SK-N-SH treated with all-trans-retinoic acid at 6 μM for 48 hours (cell line): ENCODE results near the gene IL1RL1.

Experiments used
- ATAC-seq: fragments of 200-7000 bp; cut with Tn5 transposase; 3 replicates; pipeline ENCODE4 v1.9.1; 2020; ENCODE audit warnings: mild to moderate bottlenecking, moderate library complexity
- ARNTL ChIP-seq: fragments of 450-650 bp; formaldehyde crosslinking; IDR thresholded peaks from 2 replicates; pipeline ENCODE4 v1.5.0; 2020; ENCODE audit warnings: low read depth, mild to moderate bottlenecking, moderate library complexity, borderline replicate concordance
- BACH2 ChIP-seq: fragments of 250-450 bp; sonication (Bioruptor Pico); IDR thresholded peaks from 2 replicates; pipeline ENCODE4 v1.9.0; 2021; ENCODE audit warnings: mild to moderate bottlenecking, borderline replicate concordance
- CREB5 ChIP-seq: fragments of 250-450 bp; sonication (Bioruptor Pico); IDR thresholded peaks from 2 replicates; pipeline ENCODE4 v1.5.1; 2020; ENCODE audit warnings: low read depth, mild to moderate bottlenecking, moderate library complexity
- ESRRG ChIP-seq: fragments of 250-450 bp; sonication (Bioruptor Pico); IDR thresholded peaks from 2 replicates; pipeline ENCODE4 v1.6.1; 2021; ENCODE audit warnings: mild to moderate bottlenecking
- GLIS3 ChIP-seq: fragments of 250-450 bp; sonication (Bioruptor Pico); IDR thresholded peaks from 2 replicates; pipeline ENCODE4 v1.5.0; 2020; ENCODE audit warnings: mild to moderate bottlenecking, moderate library complexity
- ISL1 ChIP-seq: fragments of 250-450 bp; sonication (Bioruptor Pico); IDR thresholded peaks from 2 replicates; pipeline ENCODE4 v2.1.2; 2022; ENCODE audit warnings: mild to moderate bottlenecking, moderate library complexity
- OSR1 ChIP-seq: fragments of 250-450 bp; sonication (Bioruptor Pico); IDR thresholded peaks from 2 replicates; pipeline ENCODE4 v1.8.0; 2022; ENCODE audit warnings: moderate library complexity, mild to moderate bottlenecking, inconsistent platforms
- RARB ChIP-seq: fragments of 250-450 bp; sonication (Bioruptor Pico); IDR thresholded peaks from 2 replicates; pipeline ENCODE4 v1.8.0; 2021; ENCODE audit warnings: mild to moderate bottlenecking, moderate library complexity
- SNAI2 ChIP-seq: fragments of 250-450 bp; sonication (Bioruptor Pico); IDR thresholded peaks from 2 replicates; pipeline ENCODE4 v1.5.0; 2020; ENCODE audit warnings: mild to moderate bottlenecking, moderate library complexity
- TOX ChIP-seq: fragments of 250-450 bp; sonication (Bioruptor Pico); IDR thresholded peaks from 2 replicates; pipeline ENCODE4 v1.8.0; 2021; ENCODE audit warnings: mild to moderate bottlenecking, moderate library complexity, borderline replicate concordance
- TSHZ2 ChIP-seq: fragments of 250-450 bp; sonication (Bioruptor Pico); IDR thresholded peaks from 2 replicates; pipeline ENCODE4 v1.5.0; 2020; ENCODE audit warnings: mild to moderate bottlenecking, moderate library complexity
- ZC3H10 ChIP-seq: fragments of 250-450 bp; sonication (Bioruptor Pico); IDR thresholded peaks from 2 replicates; pipeline ENCODE4 v1.5.1; 2021; ENCODE audit warnings: mild to moderate bottlenecking, moderate library complexity
- ZFP3 ChIP-seq: fragments of 250-450 bp; sonication (Bioruptor Pico); IDR thresholded peaks from 2 replicates; pipeline ENCODE4 v1.5.0; 2020; ENCODE audit warnings: mild to moderate bottlenecking, moderate library complexity
- ZFP30 ChIP-seq: fragments of 450-650 bp; formaldehyde crosslinking; IDR thresholded peaks from 2 replicates; pipeline ENCODE4 v1.5.0; 2022; ENCODE audit warnings: mild to moderate bottlenecking, moderate library complexity
- ZNF70 ChIP-seq: fragments of 450-650 bp; formaldehyde crosslinking; IDR thresholded peaks from 2 replicates; pipeline ENCODE4 v1.5.0; 2020; ENCODE audit warnings: mild to moderate bottlenecking, moderate library complexity
- ZNF8 ChIP-seq: fragments of 450-650 bp; formaldehyde crosslinking; IDR thresholded peaks from 2 replicates; pipeline ENCODE4 v1.5.0; 2020; ENCODE audit warnings: mild to moderate bottlenecking, moderate library complexity
- TF ChIP-seq, protein P1 (sequence below): fragments of 250-450 bp; sonication (Bioruptor Pico); IDR thresholded peaks from 2 replicates; pipeline ENCODE4 v1.8.0; 2021; ENCODE audit warnings: low read depth, mild to moderate bottlenecking, moderate library complexity, borderline replicate concordance
- TF ChIP-seq, protein P2 (sequence below): fragments of 250-450 bp; sonication (Bioruptor Pico); IDR thresholded peaks from 2 replicates; pipeline ENCODE4 v1.8.0; 2020; ENCODE audit warnings: mild to moderate bottlenecking, moderate library complexity, borderline replicate concordance
- TF ChIP-seq, protein P3 (sequence below): fragments of 250-450 bp; sonication (Bioruptor Pico); IDR thresholded peaks from 2 replicates; pipeline ENCODE4 v1.5.1; 2021; ENCODE audit warnings: mild to moderate bottlenecking, moderate library complexity

Gene IL1RL1

GRCh38 chr2:102366406-102367112 lies 55.2 kb downstream of the IL1RL1 start:
- no peak for ATAC-seq

DNA sequence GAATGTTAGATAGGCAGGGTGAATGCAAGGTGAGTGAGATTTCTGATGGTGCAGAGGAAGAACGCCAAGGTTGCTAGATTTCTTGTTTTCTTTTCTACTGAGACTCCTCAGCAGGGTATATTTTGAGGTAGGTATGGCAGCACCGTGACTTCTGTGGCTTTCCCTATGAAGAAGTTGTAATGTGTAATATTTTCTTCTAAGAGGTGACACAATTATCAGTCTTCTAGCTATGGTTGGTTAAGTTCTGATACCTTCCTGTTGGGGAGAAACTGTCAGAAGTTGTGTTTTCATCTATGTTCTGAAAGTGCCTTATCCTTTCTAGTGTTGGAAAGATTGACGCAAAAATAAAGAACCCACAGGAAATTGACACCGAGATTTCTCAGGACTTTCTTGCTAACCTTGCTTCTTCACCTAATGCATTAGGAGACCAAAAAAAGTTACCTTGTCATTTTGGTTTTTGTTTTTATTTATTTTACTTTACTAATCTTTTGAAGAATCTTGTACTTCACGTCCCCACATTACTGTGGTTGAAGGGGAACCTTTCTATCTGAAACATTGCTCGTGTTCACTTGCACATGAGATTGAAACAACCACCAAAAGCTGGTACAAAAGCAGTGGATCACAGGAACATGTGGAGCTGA lies 56.1 kb downstream of the IL1RL1 start:
- TF ChIP-seq, protein P1, sequence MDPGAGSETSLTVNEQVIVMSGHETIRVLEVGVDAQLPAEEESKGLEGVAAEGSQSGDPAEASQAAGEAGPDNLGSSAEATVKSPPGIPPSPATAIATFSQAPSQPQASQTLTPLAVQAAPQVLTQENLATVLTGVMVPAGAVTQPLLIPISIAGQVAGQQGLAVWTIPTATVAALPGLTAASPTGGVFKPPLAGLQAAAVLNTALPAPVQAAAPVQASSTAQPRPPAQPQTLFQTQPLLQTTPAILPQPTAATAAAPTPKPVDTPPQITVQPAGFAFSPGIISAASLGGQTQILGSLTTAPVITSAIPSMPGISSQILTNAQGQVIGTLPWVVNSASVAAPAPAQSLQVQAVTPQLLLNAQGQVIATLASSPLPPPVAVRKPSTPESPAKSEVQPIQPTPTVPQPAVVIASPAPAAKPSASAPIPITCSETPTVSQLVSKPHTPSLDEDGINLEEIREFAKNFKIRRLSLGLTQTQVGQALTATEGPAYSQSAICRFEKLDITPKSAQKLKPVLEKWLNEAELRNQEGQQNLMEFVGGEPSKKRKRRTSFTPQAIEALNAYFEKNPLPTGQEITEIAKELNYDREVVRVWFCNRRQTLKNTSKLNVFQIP (CRISPR knock-in tag): no peak
- TF ChIP-seq, protein P2, sequence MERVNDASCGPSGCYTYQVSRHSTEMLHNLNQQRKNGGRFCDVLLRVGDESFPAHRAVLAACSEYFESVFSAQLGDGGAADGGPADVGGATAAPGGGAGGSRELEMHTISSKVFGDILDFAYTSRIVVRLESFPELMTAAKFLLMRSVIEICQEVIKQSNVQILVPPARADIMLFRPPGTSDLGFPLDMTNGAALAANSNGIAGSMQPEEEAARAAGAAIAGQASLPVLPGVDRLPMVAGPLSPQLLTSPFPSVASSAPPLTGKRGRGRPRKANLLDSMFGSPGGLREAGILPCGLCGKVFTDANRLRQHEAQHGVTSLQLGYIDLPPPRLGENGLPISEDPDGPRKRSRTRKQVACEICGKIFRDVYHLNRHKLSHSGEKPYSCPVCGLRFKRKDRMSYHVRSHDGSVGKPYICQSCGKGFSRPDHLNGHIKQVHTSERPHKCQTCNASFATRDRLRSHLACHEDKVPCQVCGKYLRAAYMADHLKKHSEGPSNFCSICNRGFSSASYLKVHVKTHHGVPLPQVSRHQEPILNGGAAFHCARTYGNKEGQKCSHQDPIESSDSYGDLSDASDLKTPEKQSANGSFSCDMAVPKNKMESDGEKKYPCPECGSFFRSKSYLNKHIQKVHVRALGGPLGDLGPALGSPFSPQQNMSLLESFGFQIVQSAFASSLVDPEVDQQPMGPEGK (CRISPR knock-in tag): no peak
- TF ChIP-seq ZC3H10 (no peak), ZNF70 (CRISPR knock-in tag) (no peak), ISL1 (CRISPR knock-in tag) (no peak)
- TF ChIP-seq, protein P3, sequence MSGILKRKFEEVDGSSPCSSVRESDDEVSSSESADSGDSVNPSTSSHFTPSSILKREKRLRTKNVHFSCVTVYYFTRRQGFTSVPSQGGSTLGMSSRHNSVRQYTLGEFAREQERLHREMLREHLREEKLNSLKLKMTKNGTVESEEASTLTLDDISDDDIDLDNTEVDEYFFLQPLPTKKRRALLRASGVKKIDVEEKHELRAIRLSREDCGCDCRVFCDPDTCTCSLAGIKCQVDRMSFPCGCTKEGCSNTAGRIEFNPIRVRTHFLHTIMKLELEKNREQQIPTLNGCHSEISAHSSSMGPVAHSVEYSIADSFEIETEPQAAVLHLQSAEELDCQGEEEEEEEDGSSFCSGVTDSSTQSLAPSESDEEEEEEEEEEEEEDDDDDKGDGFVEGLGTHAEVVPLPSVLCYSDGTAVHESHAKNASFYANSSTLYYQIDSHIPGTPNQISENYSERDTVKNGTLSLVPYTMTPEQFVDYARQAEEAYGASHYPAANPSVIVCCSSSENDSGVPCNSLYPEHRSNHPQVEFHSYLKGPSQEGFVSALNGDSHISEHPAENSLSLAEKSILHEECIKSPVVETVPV: no peak
- no peak for ATAC-seq

More at GRCh38 chr2:102366406-102367112, 55.2 kb downstream of the IL1RL1 start:
- TF ChIP-seq, protein P3: no peak
- TF ChIP-seq RARB (no peak), GLIS3 (no peak), BACH2 (CRISPR knock-in tag) (no peak), SNAI2 (CRISPR knock-in tag) (no peak), ZNF70 (CRISPR knock-in tag) (no peak), ZNF8 (no peak), ZFP3 (no peak), TSHZ2 (no peak), ZFP30 (CRISPR knock-in tag) (no peak), CREB5 (CRISPR knock-in tag) (no peak), ARNTL (CRISPR knock-in tag) (no peak), ESRRG (CRISPR knock-in tag) (no peak), TOX (CRISPR knock-in tag) (no peak), OSR1 (CRISPR knock-in tag) (no peak), ISL1 (CRISPR knock-in tag) (no peak)
- TF ChIP-seq, protein P2 (CRISPR knock-in tag): no peak
- TF ChIP-seq, all 23 proteins: peak for 0
